GM23248 (cell line): ENCODE measurements around the gene RMC1. TPM values are rescaled to one million over a fixed set of nuclear protein-coding genes. Genes with fewer than 3 reads are reported as not detected.

ENCODE experiments used
- DNase-seq: peaks from one replicate; pipeline ENCODE4 v3.0.0-alpha.2; 2015
- H2AFZ ChIP-seq: fragments of 200-600 bp; sonication (generic); 2 replicates; pipeline ENCODE4 v1.6.1; 2016; ENCODE audit warnings: antibody characterized with exemption
- H3F3A ChIP-seq: fragments of 200-600 bp; sonication (generic); 2 replicates; pipeline ENCODE4 v1.6.1; 2016; ENCODE audit warnings: mild to moderate bottlenecking, antibody characterized with exemption, mixed run types; ENCODE audit not compliant: insufficient read depth
- H3K27ac ChIP-seq: fragments of 200-600 bp; sonication (generic); 2 replicates; pipeline ENCODE4 v1.5.1; 2016; ENCODE audit warnings: mild to moderate bottlenecking
- H3K27me3 ChIP-seq: fragments of 200-600 bp; sonication (generic); replicated peaks from 2 replicates; pipeline ENCODE4 v1.6.1; 2016; ENCODE audit warnings: mild to moderate bottlenecking; ENCODE audit not compliant: insufficient read depth
- H3K36me3 ChIP-seq: fragments of 200-600 bp; sonication (generic); 2 replicates; pipeline ENCODE4 v1.6.1; 2016; ENCODE audit warnings: low read depth, mild to moderate bottlenecking
- H3K4me1 ChIP-seq: fragments of 200-600 bp; sonication (generic); 2 replicates; pipeline ENCODE4 v1.6.1; 2016; ENCODE audit warnings: mild to moderate bottlenecking; ENCODE audit not compliant: insufficient read depth
- H3K4me2 ChIP-seq: fragments of 200-600 bp; sonication (generic); one replicate; pipeline ENCODE4 v1.6.1; 2016; ENCODE audit warnings: mild to moderate bottlenecking; ENCODE audit not compliant: unreplicated experiment
- H3K4me3 ChIP-seq: fragments of 200-600 bp; sonication (generic); 2 replicates; pipeline ENCODE4 v1.5.1; 2016; ENCODE audit warnings: mild to moderate bottlenecking
- H3K79me2 ChIP-seq: fragments of 200-600 bp; sonication (generic); 2 replicates; pipeline ENCODE4 v1.6.1; 2016; ENCODE audit warnings: mild to moderate bottlenecking; ENCODE audit not compliant: insufficient read depth
- H3K9ac ChIP-seq: fragments of 200-600 bp; sonication (generic); 2 replicates; pipeline ENCODE4 v1.6.1; 2016; ENCODE audit warnings: mild to moderate bottlenecking
- H3K9me2 ChIP-seq: fragments of 200-600 bp; sonication (generic); 2 replicates; pipeline ENCODE4 v1.6.1; 2016; ENCODE audit warnings: mixed run types, mild to moderate bottlenecking, moderate library complexity; ENCODE audit not compliant: insufficient read depth
- H3K9me3 ChIP-seq: fragments of 200-600 bp; sonication (generic); one replicate; pipeline ENCODE4 v1.6.1; 2017; ENCODE audit warnings: low read depth
- H4K20me1 ChIP-seq: fragments of 200-600 bp; sonication (generic); 2 replicates; pipeline ENCODE4 v1.6.0; 2016; ENCODE audit not compliant: insufficient read depth
- EZH2 ChIP-seq: fragments of 200-600 bp; sonication (generic); IDR thresholded peaks from 2 replicates; pipeline ENCODE4 v1.6.1; 2018; ENCODE audit warnings: antibody characterized with exemption, mild to moderate bottlenecking; ENCODE audit not compliant: insufficient read depth, poor library complexity, severe bottlenecking
- EZH2phosphoT487 ChIP-seq: fragments of 200-600 bp; sonication (generic); IDR thresholded peaks from 2 replicates; pipeline ENCODE4 v1.6.1; 2018; ENCODE audit warnings: antibody characterized with exemption, moderate library complexity, mild to moderate bottlenecking, low read depth; ENCODE audit not compliant: insufficient read depth
- WGBS, 2 experiments: methylation state at CpG; one replicate each; pipeline ENCODE4 v1.1.6; 2015 to 2017; ENCODE audit warnings: low lambda C conversion rate in 2 of 2, low coverage in 1 of 2; ENCODE audit errors: missing lambda C conversion rate in 2 of 2; 5-methylcytosine and 5-hydroxymethylcytosine counted together
- in situ Hi-C: fragments of 300-500 bp; cut with MboI; formaldehyde crosslinking; loops from 2 replicates; pipeline ENCODE4 v1.15.0; 2020
- polyA plus RNA-seq: library from polyadenylated mRNA; unstranded; fragments of >200 nt; fragmentation: Nextera tagmentation; extraction: Ambion mirVana; gene quantifications from 2 replicates; pipeline ENCODE4 v1.2.1, GENCODE V29; 2016
- total RNA-seq: library from RNA; depleted of rRNA; stranded (reverse); fragments of >200 nt; shearing (Covaris generic); gene quantifications from 2 replicates; pipeline ENCODE4 v1.2.3, GENCODE V29; 2014

RMC1 gene
- total and polyA plus RNA-seq, 2 experiments from 2014 or later, result 22.1 to 22.8 TPM

GRCh38 chr18:23515911-23516546 is 12.7 kb downstream of the RMC1 start:
- in situ Hi-C loops, result no loop called here
- Histone ChIP-seq H3K4me2 (no peak overlapping the region), H3F3A (peaks cover 11% of the 10 kb centered on the region; the same call in 1 of the 2 replicates), H2AFZ (no peak overlapping the region), H3K36me3 (peaks cover 47% of the 10 kb centered on the region), H3K9ac (no peak overlapping the region), H4K20me1 (no peaks in the 10 kb centered on the region), H3K4me1 (no peaks in the 10 kb centered on the region), H3K9me2 (no peaks in the 10 kb centered on the region), H3K4me3 (no peak overlapping the region), H3K27ac (no peak overlapping the region), H3K27me3 (no peaks in the 10 kb centered on the region), H3K9me3 (no peaks in the 10 kb centered on the region), H3K79me2 (no peaks in the 10 kb centered on the region)
- TF ChIP-seq EZH2phosphoT487 (no peak), EZH2 (no peak)
- DNase-seq, result peak; percentile 80
- WGBS, 2 experiments, result 46 to 49% methylated on average over 17 of the region's 17 CpGs

- Histone ChIP-seq H2AFZ (no peak overlapping the region), H3K4me2 (no peak overlapping the region), H3K79me2 (no peaks in the 10 kb centered on the region), H3K9ac (no peak overlapping the region), H3K9me2 (no peaks in the 10 kb centered on the region), H3K9me3 (no peaks in the 10 kb centered on the region), H3K36me3 (peaks cover 51% of the 10 kb centered on the region), H3K27me3 (no peaks in the 10 kb centered on the region), H4K20me1 (no peaks in the 10 kb centered on the region), H3K4me1 (peaks cover 8% of the 10 kb centered on the region), H3F3A (peaks cover 22% of the 10 kb centered on the region), H3K4me3 (no peak overlapping the region), H3K27ac (no peak overlapping the region)
- in situ Hi-C loops, result no loop called here
- DNase-seq, result no peak
- TF ChIP-seq EZH2, result no peak
- no peak for TF ChIP-seq EZH2phosphoT487
- 93 to 95% methylated on average over 4 of the region's 4 CpGs for WGBS, 2 experiments
Measured at GRCh38 chr18:23519734-23520133, 16.4 kb downstream of the RMC1 start.

GRCh38 chr18:23521271-23521670 is 18.0 kb downstream of the RMC1 start:
- no peak overlapping the region for H2AFZ ChIP-seq
- no peaks in the 10 kb centered on the region for H3K27me3 ChIP-seq
- TF ChIP-seq EZH2phosphoT487 (no peak), EZH2 (no peak)
- peaks cover 11% of the 10 kb centered on the region for H3F3A ChIP-seq
- H3K36me3 ChIP-seq, result peaks cover 49% of the 10 kb centered on the region
- no peaks in the 10 kb centered on the region for H4K20me1 ChIP-seq
- no peaks in the 10 kb centered on the region for H3K9me2 ChIP-seq
- no peaks in the 10 kb centered on the region for H3K9me3 ChIP-seq
- H3K79me2 ChIP-seq, result no peaks in the 10 kb centered on the region
- H3K4me2 ChIP-seq, result no peak overlapping the region
- peaks cover 8% of the 10 kb centered on the region for H3K4me1 ChIP-seq
- in situ Hi-C loops, result no loop called here
- WGBS, 2 experiments, result 67 to 74% methylated on average over 7 of the region's 7 CpGs
- DNase-seq, result peak; percentile 23
- no peak overlapping the region for H3K4me3 ChIP-seq
- no peak overlapping the region for H3K27ac ChIP-seq
- H3K9ac ChIP-seq, result no peak overlapping the region

- DNase-seq, result no peak
- WGBS, 2 experiments, result 59 to 60% methylated on average over 7 of the region's 7 CpGs
- TF ChIP-seq EZH2phosphoT487 (no peak), EZH2 (no peak)
Measured at GRCh38 chr18:23521907-23522306, 18.6 kb downstream of the RMC1 start.

More at GRCh38 chr18:23521907-23522306, 18.6 kb downstream of the RMC1 start:
- H3K4me3 ChIP-seq, result no peak overlapping the region
- H3K4me1 ChIP-seq, result peaks cover 8% of the 10 kb centered on the region
- no peak overlapping the region for H2AFZ ChIP-seq
- no peaks in the 10 kb centered on the region for H3K79me2 ChIP-seq
- H4K20me1 ChIP-seq, result no peaks in the 10 kb centered on the region
- H3K36me3 ChIP-seq, result peaks cover 44% of the 10 kb centered on the region
- H3K27ac ChIP-seq, result no peak overlapping the region
- in situ Hi-C loops, result no loop called here
- H3K4me2 ChIP-seq, result no peak overlapping the region
- H3K9me2 ChIP-seq, result no peaks in the 10 kb centered on the region
- no peaks in the 10 kb centered on the region for H3K27me3 ChIP-seq
- H3K9ac ChIP-seq, result no peak overlapping the region
- no peaks in the 10 kb centered on the region for H3K9me3 ChIP-seq
- peaks cover 11% of the 10 kb centered on the region for H3F3A ChIP-seq
